NCI-H2081 (cell line): ENCODE results near the gene FSIP1.

Source experiments
- DNase-seq, 2 experiments: peaks; one replicate each; lab custom pipeline; 2025; lab: John Stamatoyannopoulos, UW

The FSIP1 gene

DNA sequence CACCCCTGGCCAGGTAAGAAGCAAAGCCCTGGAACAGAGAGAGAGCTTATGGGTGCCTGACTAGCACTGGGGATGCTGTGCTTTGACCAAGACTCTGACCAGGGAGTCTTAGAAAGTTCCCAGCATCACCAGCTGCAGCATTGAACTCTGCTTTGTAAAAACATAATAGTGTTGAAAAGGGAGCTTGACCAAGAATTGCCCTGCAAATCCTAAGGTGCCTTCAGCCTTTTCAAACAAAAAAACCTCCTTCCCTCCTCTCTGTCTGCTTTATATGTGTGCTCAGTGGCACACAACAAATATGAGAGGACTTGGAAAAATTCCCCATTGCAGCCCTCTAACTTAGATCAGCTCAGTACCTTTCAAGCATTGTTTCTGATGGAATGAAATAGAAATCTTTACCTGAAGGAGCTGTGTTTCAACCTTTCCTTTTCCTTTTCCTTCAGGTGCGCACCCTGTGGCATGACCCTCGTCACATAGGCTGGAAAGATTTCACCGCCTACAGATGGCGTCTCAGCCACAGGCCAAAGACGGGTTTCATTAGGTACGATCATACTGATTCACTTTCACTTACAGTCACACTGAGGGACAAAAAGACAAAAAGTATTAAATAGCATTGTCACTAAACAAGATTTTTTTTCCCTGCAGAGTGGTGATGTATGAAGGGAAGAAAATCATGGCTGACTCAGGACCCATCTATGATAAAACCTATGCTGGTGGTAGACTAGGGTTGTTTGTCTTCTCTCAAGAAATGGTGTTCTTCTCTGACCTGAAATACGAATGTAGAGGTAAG is 188.8 kb downstream of the FSIP1 start:
- DNase-seq: no peak

DNA sequence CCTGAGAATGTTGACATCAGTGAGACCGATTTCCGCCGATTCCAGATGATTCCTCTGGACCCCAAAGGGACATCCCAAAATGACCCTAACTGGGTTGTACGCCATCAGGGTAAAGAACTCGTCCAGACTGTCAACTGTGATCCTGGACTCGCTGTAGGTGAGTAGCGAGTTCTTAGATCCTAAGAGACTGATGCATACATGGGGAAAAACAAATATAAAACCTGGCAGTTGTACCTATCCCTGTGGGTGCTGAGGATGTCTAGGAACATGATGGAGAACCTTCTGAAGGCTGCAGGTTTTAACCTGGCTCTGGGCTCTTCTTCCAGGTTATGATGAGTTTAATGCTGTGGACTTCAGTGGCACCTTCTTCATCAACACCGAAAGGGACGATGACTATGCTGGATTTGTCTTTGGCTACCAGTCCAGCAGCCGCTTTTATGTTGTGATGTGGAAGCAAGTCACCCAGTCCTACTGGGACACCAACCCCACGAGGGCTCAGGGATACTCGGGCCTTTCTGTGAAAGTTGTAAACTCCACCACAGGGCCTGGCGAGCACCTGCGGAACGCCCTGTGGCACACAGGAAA is 189.5 kb downstream of the FSIP1 start:
- no peak for DNase-seq

GRCh38 chr15:39592500-39592899 is 190.1 kb downstream of the FSIP1 start:
- no peak for DNase-seq

- DNase-seq: no peak
Measured at GRCh38 chr15:39591896-39592315, 190.7 kb downstream of the FSIP1 start.

DNA sequence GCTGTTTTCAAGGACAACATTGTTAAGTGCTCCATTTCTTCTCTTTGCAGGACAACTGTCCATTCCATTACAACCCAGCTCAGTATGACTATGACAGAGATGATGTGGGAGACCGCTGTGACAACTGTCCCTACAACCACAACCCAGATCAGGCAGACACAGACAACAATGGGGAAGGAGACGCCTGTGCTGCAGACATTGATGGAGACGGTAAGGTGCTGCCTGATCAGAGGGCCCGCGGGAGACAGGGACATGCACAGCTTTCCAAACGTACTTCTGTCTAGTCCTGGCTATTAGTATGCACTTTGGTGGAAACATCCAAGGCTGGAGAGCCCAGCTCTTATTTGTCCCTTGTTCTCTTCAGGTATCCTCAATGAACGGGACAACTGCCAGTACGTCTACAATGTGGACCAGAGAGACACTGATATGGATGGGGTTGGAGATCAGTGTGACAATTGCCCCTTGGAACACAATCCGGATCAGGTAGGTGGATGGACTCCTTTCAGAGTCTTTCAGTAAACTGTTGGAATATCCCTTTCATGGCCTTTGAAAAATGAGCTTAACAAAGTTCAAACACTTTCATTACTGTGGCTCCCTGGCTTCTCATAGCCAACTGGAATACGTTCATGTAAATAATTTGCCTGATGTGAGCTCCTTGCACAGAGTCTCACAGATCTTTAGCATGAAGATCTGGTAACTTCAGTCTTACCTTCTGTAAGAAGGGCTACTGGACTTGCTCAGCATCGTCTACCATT is 191.3 kb downstream of the FSIP1 start:
- DNase-seq: no peak

DNA sequence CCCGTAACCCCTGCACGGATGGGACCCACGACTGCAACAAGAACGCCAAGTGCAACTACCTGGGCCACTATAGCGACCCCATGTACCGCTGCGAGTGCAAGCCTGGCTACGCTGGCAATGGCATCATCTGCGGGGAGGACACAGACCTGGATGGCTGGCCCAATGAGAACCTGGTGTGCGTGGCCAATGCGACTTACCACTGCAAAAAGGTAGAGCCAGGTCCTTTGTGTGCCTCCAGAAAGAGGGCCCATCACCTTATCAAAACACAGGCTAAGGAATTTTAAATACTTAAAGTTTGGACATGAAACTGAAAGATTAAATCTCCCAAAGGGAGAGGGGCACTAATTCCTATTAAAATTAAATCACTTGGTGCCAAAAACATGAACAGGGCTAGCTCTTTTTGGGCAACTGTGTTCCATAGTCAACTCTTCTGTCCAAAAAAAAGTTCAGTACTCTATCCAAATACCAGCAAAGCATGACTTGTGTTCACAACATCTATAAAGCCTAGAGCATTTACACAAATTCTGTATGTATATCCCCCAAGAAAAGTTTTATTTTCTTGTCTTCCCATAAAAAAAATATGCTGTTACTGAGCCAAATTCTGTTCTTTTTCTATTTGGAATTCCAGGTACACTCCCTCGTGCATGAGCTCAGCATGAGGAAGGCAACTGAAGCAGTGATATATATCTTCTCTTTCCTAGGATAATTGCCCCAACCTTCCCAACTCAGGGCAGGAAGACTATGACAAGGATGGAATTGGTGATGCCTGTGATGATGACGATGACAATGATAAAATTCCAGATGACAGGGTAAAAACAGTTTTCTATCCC is 192.6 kb downstream of the FSIP1 start:
- no peak for DNase-seq

DNA sequence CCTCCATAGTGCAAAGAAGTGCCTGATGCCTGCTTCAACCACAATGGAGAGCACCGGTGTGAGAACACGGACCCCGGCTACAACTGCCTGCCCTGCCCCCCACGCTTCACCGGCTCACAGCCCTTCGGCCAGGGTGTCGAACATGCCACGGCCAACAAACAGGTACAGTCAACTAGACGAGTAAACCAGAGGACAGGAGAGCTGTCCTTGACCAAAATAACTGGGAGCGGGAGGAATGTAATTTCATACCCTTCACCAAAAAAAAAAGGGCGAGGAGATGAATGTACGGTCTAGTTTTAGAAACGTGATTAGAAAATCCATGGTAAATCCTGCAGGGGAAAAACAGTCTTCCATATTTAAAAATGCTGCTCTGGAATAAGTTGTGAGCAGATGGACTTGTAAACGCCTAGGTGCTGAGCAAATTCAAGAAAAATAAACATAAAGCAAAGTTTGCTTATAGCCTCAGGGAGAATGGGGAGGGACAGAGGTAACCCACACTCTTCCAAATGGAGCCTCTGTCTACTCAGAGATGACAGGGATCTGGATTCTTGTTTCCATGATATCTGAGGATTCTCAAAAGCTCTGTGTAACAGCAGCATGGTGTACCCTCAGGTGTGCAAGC is 193.3 kb downstream of the FSIP1 start:
- DNase-seq: no peak

GRCh38 chr15:39588531-39589192 is 194.0 kb downstream of the FSIP1 start:
- DNase-seq: no peak

- DNase-seq: no peak
Measured at GRCh38 chr15:39587731-39588530, 194.7 kb downstream of the FSIP1 start.

DNA sequence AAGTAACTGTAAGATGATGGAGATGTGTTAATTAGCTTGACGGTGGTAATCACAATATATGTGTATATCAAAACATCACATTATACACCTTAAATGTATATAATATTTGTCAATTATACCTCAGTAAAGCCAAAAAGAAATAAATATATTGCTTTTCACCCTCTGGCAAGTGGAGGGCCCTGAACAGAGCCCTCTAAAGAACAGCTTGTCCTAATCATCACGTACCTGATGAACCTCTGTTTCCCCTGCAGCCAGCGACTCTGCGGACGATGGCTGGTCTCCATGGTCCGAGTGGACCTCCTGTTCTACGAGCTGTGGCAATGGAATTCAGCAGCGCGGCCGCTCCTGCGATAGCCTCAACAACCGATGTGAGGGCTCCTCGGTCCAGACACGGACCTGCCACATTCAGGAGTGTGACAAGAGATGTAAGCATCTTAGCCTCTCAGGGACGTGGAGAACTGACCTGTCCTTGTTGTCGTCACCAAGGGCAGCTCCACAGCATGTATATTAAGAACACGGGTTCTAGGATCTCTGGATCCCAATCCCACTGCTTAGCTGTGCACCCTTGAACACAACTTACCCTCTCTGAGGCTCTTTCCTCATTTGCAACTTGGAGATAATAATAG is 195.4 kb downstream of the FSIP1 start:
- DNase-seq: no peak

GRCh38 chr15:39586387-39587095 is 196.1 kb downstream of the FSIP1 start:
- DNase-seq: no peak

DNA sequence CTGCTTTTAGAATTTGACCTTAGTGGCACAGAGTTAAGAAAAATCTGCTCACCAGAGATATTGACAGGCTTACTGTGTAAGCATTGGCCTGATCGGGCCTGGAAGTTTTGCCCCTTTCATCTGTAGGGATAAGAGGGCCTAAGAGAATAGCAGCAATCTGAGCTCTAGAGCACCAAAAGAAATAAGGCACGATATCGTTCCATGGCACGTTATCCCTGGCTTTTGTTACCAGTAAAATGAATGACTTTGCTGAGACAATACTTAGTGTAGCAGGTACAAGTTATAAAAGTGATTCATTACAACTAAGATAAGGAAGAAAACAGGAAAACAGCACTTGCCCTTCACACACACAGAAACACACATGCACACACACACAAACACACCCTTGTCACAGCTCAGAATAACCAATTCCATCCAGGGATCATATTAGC is 196.8 kb downstream of the FSIP1 start:
- no peak for DNase-seq

DNA sequence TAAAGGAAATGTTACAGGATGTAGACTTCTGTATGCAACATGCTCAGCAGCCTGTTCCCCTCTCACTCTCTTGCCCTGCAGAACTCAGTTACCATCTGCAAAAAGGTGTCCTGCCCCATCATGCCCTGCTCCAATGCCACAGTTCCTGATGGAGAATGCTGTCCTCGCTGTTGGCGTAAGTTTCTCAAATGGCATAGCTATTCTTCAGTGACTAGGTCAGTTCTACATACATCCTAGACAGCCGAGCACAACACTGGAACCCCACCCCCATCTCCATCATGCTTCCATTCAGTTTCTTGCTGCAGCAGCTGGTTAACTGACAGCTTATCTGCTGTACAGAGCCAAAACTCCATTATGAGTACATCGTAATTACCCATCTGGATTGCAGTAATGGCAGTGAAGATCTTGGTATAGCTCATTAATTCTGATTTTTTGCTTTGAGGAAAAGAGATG is 197.2 kb downstream of the FSIP1 start:
- no peak for DNase-seq

DNA sequence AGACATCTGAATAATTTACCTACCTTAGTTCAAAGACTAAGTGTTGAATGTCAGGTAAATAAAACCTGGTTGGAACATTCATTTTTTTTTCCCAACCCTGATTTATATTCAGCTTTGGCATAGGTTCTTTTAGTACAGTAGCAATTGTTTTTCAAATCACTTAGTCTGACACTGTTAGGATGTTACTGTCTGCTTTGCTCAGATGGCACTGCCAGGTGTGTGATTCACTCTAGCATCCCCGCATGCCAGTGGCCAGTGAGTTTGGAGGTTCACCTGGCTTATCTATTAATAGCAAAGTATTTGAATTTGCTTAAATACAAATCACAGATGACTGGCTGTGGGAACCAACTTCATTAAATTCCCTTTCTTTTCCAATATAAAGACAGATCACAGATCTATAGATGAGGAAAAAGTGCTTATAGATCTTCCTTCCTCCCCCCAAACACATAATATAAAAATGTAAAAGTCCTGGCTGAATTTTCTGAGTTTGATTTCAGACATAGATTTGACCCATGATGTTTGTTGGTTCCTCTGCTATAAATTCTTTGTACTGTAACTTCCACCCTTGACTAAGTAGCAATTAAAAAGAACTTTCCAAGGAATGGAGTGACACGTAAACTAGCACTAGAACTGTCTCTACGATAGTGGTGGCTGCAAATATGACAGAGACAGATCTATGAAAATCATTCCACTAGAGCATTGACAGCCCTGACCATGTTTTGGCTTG is 197.8 kb downstream of the FSIP1 start:
- no peak for DNase-seq

DNA sequence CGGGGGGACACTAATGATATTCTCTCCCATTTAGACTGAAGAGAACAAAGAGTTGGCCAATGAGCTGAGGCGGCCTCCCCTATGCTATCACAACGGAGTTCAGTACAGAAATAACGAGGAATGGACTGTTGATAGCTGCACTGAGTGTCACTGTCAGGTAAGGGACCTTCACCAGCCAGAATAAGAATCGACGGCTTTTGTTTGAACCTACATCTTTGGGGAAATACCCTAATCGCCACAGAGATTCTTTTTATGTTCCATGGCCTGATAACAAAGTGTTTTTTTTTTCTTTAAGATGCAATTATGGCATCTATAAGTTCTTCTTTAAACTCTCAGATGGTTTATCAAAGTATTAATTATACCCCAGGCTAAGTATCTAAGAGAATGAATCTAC is 198.4 kb downstream of the FSIP1 start:
- DNase-seq: no peak

DNA sequence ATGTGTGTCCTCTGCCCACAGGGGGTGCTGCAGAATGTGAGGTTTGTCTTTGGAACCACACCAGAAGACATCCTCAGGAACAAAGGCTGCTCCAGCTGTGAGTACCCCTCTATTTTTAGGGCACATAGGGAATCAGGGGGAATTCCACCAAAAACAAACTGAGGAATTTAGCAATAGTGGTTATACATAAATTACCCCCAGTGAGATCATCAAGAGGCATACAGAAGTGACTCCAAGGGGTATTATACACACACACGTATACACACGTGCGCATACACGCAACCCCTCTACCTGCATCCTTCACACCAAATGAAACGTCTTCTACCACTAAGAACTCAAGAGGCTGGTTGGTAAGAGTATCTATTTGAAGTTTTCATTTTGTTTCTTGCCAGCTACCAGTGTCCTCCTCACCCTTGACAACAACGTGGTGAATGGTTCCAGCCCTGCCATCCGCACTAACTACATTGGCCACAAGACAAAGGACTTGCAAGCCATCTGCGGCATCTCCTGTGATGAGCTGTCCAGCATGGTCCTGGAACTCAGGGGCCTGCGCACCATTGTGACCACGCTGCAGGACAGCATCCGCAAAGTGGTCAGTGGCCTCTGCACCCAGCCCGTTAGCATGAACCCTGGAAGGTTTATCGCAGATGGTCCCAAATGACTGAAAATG is 198.9 kb downstream of the FSIP1 start:
- DNase-seq: no peak

GRCh38 chr15:39582977-39583595 is 199.6 kb downstream of the FSIP1 start:
- no peak for DNase-seq
